Brain pericyte (primary cell): Measurements from ENCODE around the gene TBC1D21.
"Not testable (repeated sequence)": the region's sequence is repeated elsewhere in the genome, so short reads cannot be mapped to it uniquely, and the experiment has no call there.

ENCODE experiments used
- DNase-seq: peaks from one replicate; pipeline ENCODE4 v3.0.0-alpha.2; 2012; ENCODE audit warnings: low read depth, low spot score

The TBC1D21 gene

GRCh38 chr15:73928241-73928579 is 54.8 kb downstream of the TBC1D21 start:
- no peak for DNase-seq

GRCh38 chr15:73928971-73929627 is 55.7 kb downstream of the TBC1D21 start:
- no peak for DNase-seq

GRCh38 chr15:73930371-73930770 is 57.0 kb downstream of the TBC1D21 start:
- DNase-seq = no peak

- no peak for DNase-seq
Measured at GRCh38 chr15:73930790-73931281, 57.5 kb downstream of the TBC1D21 start.

- no peak for DNase-seq
Measured at GRCh38 chr15:73931441-73931840, 58.1 kb downstream of the TBC1D21 start.

GRCh38 chr15:73932381-73933191 is 59.2 kb downstream of the TBC1D21 start:
- no peak for DNase-seq

- no peak for DNase-seq
Measured at GRCh38 chr15:73934281-73934680, 60.9 kb downstream of the TBC1D21 start.

- no peak for DNase-seq
Measured at GRCh38 chr15:73935547-73935946, 62.2 kb downstream of the TBC1D21 start.

GRCh38 chr15:73936181-73936580 is 62.8 kb downstream of the TBC1D21 start:
- no peak for DNase-seq

- DNase-seq = no peak
Measured at GRCh38 chr15:73936588-73937290, 63.4 kb downstream of the TBC1D21 start.

GRCh38 chr15:73937296-73937695 is 63.9 kb downstream of the TBC1D21 start:
- no peak for DNase-seq

- DNase-seq = no peak
Measured at GRCh38 chr15:73937726-73938125, 64.4 kb downstream of the TBC1D21 start.

- DNase-seq = not testable (repeated sequence)
Measured at GRCh38 chr15:73938516-73938915, 65.2 kb downstream of the TBC1D21 start.
